ENCODE results near the gene ARHGEF35.
"Not testable (repeated sequence)": the region's sequence is repeated elsewhere in the genome, so short reads cannot be mapped to it uniquely, and the experiment has no call there.

DNA sequence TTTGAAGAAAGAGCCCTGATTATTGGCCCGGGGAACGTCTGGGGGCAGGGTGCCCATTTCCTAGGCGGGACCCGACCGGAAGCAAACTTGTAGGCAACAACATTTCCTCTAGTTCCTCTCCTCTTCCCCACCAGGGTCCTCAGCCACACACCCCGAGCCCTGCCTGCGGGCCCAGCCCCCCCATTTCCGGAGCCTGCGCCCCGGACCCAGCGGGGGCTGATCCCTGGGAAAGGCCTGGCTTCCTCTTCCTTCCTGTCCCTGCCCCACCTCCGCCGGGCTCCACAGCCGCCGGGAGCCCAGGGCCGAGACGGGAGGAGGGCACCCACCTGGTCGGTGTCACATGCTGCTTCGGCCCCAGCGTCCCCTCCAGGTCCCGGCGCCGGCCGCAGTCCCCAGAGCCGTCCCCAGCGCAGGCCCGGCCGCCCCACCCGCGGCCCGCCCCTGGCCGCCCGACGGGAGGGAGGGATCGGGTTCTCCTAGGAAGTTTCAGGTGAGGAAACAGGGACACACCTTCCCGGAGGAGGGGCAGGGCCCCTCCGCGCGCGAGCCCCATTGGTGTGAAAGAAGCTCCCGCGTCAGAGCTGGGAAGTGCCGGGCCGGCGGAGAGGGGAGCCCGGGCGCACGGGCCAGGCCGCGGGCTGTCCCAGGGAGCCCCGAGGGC lies at the start of gene ARHGEF35:
- TF ChIP-seq, protein P1, sequence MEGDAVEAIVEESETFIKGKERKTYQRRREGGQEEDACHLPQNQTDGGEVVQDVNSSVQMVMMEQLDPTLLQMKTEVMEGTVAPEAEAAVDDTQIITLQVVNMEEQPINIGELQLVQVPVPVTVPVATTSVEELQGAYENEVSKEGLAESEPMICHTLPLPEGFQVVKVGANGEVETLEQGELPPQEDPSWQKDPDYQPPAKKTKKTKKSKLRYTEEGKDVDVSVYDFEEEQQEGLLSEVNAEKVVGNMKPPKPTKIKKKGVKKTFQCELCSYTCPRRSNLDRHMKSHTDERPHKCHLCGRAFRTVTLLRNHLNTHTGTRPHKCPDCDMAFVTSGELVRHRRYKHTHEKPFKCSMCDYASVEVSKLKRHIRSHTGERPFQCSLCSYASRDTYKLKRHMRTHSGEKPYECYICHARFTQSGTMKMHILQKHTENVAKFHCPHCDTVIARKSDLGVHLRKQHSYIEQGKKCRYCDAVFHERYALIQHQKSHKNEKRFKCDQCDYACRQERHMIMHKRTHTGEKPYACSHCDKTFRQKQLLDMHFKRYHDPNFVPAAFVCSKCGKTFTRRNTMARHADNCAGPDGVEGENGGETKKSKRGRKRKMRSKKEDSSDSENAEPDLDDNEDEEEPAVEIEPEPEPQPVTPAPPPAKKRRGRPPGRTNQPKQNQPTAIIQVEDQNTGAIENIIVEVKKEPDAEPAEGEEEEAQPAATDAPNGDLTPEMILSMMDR (IDR thresholded peaks at IDR 0.05) = not testable (repeated sequence)
- not testable (repeated sequence) for TF ChIP-seq POLR2A (IDR thresholded peaks at IDR 0.05)
